ENCODE measurements around the gene DLG1.

DNA sequence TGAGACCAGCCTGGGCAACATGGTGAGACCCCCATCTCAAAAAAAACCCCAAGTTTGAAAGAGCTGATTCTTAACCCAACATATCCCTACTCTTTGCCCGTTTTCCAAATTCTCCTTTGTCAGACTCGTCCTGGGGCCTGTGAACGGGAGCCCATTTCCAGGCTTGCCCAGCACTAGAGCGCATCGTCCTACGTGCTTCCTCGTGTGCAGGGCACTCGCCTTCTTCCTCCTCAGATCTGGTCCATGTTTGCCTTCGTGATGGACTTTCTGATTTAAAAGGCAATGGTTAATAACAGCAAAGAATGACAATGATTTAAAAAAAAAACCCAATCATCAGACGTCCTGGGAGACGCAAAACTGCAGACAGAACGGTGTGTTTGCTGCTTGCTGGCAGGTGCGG, 278.9 kb downstream of the DLG1 start:
- no peak for TF ChIP-seq POLR2AphosphoS5 (IDR thresholded peaks at IDR 0.05; ENCODE audit: low read depth, low read length)
- TF ChIP-seq CTCF (IDR thresholded peaks at IDR 0.05 in 2 of 3, conservative IDR thresholded peaks at IDR 0.05 in 1 of 3; ENCODE audit: borderline replicate concordance in 1 of 3, insufficient read depth in 1 of 3, low read depth in 2 of 3, low read length in 2 of 3) = no peak
- no peak for TF ChIP-seq CEBPB (IDR thresholded peaks at IDR 0.05; ENCODE audit: low read depth)
- no peak for TF ChIP-seq ZFX (IDR thresholded peaks at IDR 0.05)
- TF ChIP-seq POLR2A (IDR thresholded peaks at IDR 0.05; ENCODE audit: borderline replicate concordance, extremely low read depth, insufficient read depth, insufficient read length) = no peak
- no peak for TF ChIP-seq EZH2 (IDR thresholded peaks at IDR 0.05)

Measured in HCT116 (cell line).